ENCODE measurements around the gene SPG7.
A peak's percentile ranks its signal among the peaks of the same experiment; 100 is the strongest.
"Not testable (repeated sequence)": the region's sequence is repeated elsewhere in the genome, so short reads cannot be mapped to it uniquely, and the experiment has no call there.

The SPG7 gene

GRCh38 chr16:89574681-89575246 lies 66.6 kb downstream of the SPG7 start:
- peak; percentile 73 for FAIRE-seq
- peak; percentile 77 for DNase-seq (ENCODE audit: extremely low spot score, insufficient read length, low read depth)

- no peak for FAIRE-seq
- DNase-seq (ENCODE audit: extremely low spot score, insufficient read length, low read depth), result peak; percentile 53
Observed at GRCh38 chr16:89575247-89576152, 67.3 kb downstream of the SPG7 start, which contains the start of gene CPNE7. TSS of gene CPNE7 (plus strand) at chr16:89575758. CDS start at chr16:89575898, 140 bp downstream.

DNA sequence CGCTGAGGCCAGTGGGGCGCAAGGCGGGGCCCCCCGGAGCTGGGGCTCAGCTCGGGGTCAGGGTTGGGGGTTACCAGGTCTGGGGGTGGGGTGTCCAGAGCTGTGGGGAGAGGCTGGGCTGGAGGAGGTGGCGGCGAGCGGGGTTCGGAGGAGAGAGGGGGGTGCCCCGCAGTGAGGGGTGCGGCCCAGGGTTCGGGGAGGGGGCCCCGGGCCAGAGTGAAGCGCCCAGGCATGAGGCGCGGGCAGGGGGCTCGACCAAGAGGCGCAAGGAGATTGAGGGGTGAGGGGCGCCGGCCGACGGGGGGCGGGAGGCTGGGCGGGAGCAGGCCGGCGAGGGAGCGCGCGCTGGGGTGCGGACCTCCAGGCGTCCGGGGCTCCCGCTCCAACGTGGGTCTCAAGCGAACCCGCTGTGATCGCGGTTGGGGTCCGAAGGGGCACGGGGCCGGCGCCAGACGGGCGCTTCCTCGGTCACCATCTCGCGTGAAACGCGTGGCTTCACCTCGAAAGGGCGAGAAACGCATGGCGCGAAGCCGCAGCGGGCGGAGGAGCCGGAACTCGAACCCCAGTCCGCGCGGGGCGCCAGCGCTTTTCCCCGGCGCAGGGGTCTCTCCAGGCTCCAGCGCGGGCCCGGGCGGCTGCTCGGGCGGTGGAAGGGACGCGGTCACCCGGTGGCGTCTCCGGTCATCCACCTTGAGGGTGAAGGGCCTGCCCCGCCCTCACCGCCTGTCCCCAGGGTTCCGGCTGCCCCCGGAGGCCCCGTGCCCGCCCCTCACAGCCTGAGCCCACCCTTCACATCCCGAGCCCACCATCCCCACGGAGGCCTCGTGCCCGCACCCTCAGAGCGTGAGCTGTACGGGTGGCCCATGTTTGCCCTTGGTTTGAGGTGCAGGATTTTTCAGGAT lies 68.2 kb downstream of the SPG7 start:
- no peak for DNase-seq (ENCODE audit: extremely low spot score, insufficient read length, low read depth)
- no peak for FAIRE-seq

- DNase-seq (ENCODE audit: extremely low spot score, insufficient read length, low read depth), result no peak
- no peak for FAIRE-seq
Observed at GRCh38 chr16:89577055-89577759, 69.0 kb downstream of the SPG7 start.

GRCh38 chr16:89579351-89579750 lies 71.1 kb downstream of the SPG7 start:
- DNase-seq (ENCODE audit: extremely low spot score, insufficient read length, low read depth) (no peak), FAIRE-seq (no peak)

DNA sequence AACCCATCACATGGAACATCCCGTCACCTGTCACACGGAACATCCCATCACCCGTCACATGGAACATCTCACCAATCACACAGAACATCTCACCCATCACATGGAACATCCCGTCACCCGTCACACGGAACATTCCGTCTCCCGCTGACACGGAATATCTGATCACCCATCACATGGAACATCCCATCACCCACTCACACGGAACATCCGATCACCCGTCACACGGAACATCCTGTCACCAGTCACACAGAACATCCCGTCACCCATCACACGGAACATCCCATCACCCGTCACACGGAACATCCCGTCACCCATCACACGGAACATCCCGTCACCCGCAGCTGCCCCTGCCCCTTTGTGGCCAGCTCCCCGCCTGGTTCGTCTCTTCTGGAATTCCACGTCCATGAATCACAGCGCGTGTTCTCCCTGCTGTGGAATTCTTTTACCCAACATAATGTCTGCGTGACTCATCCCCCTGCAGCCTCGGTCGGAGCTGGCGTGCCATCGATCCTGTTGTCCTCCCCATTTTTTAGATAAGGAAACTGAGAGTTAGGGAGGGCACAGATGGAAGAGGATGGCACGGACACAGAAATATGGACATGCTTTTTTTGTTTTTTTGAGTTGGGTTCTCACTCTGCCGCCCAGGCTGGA lies 73.0 kb downstream of the SPG7 start:
- DNase-seq (ENCODE audit: extremely low spot score, insufficient read length, low read depth) (no peak), FAIRE-seq (no peak)

DNA sequence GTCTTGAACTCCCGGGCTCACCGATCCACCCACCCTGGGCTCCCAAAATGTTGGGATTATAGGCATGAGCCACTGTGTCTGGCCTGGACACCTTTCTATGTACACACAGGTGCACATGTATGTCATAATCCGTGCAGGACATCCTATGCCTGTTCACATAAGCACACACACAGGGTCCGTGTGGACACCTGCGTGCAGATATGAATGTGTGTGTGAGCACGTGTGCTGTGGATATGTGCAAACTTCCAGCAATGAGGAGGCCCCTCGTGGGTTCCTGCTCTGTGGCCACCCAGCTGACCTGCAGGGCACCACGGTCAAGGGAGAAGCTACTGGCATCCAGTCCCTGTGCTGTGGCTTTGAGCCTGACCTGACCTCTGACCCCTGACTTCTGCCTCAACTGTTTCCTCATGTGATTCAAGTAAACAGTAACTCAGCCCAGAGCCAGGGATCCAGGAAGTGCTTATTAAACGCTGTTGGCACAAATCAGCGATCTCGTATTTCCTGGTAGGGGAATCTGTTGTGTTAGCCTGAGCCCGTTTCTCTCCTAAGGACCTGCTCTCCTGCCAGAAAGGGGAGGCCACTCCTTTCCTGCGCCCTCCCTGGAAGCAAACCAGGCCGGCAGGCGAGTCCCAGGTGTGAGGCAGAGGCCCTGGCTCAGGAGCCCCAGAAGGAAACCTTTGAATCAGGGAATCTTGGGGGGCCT lies 73.8 kb downstream of the SPG7 start:
- no peak for DNase-seq (ENCODE audit: extremely low spot score, insufficient read length, low read depth)
- no peak for FAIRE-seq

DNA sequence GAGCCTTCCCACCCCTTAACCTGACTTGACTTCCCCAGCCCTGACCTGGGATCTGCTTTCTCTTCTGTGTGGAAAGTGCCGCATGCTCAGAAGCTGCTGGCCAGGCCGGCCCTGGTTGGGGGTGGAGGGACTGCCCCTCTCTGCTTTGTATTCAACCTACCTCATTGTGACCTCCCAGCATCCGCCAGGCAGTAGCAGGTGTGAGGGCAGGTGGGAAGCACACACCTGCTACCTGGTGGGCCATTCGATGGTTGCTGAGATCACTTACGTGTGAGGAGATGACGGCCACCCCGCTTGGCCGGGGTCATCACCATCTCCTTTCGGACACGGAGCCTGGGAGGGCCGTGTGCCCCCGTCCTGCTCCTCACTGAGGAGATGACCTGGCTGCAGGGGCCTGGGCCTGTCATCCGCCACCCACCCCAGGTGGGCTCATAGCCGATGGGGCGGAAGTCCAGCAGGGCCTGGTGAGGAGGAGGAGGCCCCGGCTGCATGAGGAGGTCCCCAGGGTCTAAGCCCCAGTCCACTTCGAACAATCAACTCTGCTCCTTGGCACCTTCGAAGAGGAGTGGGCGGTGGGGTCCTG lies 74.5 kb downstream of the SPG7 start:
- FAIRE-seq (no peak), DNase-seq (ENCODE audit: extremely low spot score, insufficient read length, low read depth) (no peak)

GRCh38 chr16:89583197-89583894 lies 75.1 kb downstream of the SPG7 start:
- DNase-seq (ENCODE audit: extremely low spot score, insufficient read length, low read depth) (no peak), FAIRE-seq (no peak)

GRCh38 chr16:89583895-89584644 lies 75.9 kb downstream of the SPG7 start:
- no peak for DNase-seq (ENCODE audit: extremely low spot score, insufficient read length, low read depth)
- FAIRE-seq, result no peak

- no peak for DNase-seq (ENCODE audit: extremely low spot score, insufficient read length, low read depth)
- FAIRE-seq, result no peak
Observed at GRCh38 chr16:89584768-89585549, 76.8 kb downstream of the SPG7 start.

GRCh38 chr16:89586218-89586617 lies 78.0 kb downstream of the SPG7 start:
- FAIRE-seq, result no peak
- no peak for DNase-seq (ENCODE audit: extremely low spot score, insufficient read length, low read depth)

DNA sequence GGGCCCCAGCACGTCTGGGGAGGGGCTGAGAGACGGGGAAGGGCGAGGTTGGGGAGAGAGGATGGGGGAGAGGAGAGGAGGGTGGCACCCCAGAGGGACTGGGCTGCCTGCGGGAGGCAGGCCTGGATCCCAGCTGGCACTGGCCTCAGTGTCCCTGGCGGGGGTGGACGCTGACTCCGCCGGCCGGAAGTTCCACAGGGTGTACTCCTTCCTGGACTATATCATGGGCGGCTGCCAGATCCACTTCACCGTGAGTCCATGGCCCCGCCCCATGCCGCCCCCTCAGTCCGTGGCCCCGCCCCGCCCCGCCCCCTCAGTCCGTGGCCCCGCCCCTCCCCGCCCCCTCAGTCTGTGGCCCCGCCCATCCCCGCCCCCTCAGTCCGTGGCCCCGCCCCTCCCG lies 78.7 kb downstream of the SPG7 start:
- DNase-seq (ENCODE audit: extremely low spot score, insufficient read length, low read depth) (no peak), FAIRE-seq (no peak)

DNA sequence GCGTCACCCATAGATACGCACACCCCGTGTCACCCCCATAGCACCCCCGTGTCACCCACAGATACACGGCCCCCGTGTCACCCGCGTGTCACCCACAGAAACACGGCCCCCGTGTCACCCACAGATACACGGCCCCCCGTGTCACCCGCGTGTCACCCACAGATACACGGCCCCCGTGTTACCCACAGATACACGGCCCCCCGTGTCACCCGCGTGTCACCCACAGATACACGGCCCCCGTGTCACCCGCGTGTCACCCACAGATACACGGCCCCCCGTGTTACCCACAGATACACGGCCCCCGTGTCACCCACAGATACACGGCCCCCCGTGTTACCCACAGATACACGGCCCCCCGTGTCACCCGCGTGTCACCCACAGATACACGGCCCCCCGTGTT lies 79.5 kb downstream of the SPG7 start:
- DNase-seq (ENCODE audit: extremely low spot score, insufficient read length, low read depth); FAIRE-seq: not testable (repeated sequence)

DNA sequence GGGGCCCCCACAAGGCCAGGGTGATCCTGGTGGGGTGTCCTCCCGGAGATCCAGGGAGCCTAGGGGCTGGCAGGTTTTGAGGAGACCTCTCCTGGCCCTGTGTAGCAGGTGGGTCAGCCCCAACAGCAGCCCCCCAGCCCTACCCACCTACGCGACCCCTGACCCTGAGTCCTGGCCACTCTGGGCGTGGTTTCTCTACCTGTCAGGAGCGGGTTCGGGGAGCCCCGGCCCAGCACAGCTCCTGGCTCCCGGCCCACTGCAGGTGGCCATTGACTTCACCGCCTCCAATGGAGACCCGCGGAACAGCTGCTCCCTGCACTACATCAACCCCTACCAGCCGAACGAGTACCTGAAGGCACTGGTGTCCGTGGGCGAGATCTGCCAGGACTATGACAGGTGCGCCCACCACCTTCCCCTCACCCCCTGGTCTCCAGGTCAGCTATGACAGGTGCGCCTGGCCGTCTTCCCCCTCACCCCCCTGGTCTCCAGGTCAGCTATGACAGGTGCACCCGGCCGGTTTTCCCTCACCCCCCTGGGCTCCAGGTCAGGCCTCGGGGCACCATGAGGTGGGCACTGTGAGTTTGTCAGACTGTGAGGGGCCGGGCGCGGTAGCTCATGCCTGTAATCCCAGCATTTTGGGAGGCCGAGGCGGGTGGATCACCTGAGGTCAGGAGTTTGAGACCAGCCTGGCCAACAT lies 80.4 kb downstream of the SPG7 start:
- no peak for DNase-seq (ENCODE audit: extremely low spot score, insufficient read length, low read depth)
- FAIRE-seq, result no peak

Data from GM18507 (cell line).